NCI-H146 treated with DMSO at 0.1 percent for 48 hours (cell line): Measurements from ENCODE around the gene PRPF31.

Source experiments
- DNase-seq: peaks from one replicate; lab custom pipeline; 2025; ENCODE audit not compliant: unreplicated experiment; lab: John Stamatoyannopoulos, UW

Gene PRPF31

DNA sequence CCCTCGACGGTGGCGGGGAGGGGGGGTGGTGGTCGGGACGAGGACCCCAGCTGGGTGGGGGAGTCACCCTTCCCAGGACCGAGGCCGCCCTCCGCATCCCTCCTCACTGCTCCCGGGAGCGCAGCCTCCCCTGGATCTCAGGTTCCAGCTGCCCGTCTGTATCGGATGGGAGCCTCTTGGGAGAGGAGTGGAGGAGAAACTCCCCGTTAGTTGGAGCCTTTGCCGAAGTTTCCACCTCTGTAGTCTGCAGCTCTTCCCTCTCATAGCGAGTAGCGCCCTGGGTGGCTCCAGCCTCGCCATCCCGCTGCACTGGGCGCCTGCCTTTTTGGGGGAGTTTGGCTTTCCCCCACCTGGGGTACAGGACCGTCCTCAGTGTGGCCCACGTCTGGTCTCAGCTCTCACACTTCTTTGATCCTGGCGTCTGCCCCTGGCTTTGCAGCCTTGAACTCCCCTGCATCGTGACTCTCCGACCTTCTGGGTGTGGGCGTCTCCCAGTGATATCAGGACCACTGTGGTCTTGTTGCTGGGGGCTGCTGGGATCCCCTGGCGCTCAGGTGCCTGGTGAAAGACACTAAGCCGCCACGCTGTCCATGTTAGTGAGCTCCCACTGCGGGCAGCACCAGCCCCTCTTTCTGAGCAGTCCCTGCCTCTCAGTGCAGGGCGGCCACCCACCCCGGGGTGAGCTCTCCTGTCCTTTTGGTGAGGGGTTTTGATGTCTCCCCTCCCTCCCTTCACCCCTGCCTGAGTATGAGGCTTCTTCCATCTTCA, 23.1 kb downstream of the PRPF31 start:
- DNase-seq, result no peak

DNA sequence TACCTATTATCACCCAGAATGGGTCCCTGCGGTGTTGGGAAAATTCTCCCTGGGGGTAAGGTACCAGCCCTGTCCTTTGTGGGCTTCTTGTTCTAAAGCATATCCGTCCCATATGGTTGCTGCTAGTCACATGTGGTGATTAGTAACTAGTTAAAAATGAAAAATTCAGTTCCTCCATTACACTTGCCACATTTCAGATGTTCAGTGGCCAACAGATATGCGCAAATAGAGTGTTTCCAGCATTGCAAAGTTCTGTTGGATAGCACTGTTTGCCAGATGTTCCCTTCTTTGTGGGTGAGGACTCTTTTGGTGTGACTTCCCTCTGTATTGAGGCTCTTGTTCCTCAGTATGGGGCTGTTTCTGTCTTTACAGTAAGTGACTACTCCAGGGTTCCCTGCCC, 25.8 kb downstream of the PRPF31 start:
- DNase-seq, result no peak

DNA sequence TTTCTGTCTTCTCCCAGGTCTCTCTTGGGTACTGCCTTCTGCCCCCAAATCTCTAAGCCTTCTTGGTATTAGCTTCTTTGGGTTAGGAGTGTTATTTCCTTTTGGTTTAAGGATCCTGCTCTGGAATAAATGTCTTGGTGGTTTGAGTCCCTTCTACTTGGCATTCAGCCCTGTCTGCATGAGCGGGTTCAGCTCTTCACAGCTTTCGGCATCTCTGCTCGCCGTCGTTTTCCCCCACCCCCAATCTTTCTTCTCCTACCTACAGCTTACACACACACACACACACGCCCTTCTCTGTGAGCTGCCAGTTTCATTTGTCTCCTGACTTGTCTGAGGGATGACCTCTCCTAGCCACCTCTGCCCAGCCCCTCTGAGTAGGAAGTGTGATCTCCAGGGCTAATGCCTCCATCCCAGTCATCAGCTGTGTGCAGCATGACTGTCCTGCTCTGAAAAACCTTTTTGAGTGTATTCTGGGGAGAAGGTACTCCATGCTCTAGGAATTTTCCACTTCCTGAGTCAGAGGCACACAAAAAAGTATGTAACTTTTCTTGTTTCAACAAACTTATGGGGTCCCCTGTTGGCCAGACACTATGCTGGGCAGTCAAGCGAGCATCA, 26.7 kb downstream of the PRPF31 start:
- DNase-seq, result no peak

DNA sequence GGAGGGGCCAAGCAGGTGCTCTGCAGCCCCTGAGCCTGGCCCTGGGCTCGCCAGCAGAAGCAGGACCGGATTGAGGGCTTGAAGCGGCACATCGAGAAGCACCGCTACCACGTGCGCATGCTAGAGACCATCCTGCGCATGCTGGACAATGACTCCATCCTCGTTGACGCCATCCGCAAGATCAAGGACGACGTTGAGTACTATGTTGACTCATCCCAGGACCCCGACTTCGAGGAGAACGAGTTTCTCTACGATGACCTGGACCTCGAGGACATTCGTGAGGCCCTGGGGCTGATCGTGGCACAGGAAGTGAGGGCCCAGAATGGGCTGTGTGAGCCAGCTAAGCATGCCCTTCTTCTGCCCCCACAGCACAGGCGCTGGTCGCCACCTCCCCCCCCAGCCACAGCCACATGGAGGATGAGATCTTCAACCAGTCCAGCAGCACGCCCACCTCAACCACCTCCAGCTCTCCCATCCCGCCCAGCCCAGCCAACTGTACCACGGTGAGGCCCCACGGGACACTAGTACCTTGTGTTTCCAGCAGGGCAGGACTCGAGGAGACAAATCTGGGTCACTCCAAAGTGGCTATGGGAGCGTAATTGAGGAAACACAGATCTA, 30.1 kb downstream of the PRPF31 start:
- DNase-seq, result no peak

DNA sequence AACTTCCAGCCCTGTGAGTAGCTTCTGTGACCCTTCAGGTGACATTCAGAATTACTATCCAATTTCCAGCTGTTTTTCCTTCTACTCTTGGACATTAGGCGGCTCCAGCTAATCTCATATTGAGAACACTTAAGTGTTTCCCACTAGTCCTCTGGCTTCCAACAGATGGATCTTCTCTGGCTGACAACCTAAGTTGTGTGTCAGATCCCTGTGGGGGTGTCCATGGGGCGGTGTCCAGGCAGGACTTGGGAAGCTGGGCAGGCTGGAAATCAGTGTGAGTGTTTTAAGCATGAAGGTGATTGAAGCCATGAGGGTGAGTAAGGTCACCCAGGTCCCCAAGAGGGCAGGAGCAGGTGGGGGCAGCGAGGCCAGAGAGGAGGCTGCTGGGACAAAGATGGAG, 32.1 kb downstream of the PRPF31 start:
- no peak for DNase-seq

DNA sequence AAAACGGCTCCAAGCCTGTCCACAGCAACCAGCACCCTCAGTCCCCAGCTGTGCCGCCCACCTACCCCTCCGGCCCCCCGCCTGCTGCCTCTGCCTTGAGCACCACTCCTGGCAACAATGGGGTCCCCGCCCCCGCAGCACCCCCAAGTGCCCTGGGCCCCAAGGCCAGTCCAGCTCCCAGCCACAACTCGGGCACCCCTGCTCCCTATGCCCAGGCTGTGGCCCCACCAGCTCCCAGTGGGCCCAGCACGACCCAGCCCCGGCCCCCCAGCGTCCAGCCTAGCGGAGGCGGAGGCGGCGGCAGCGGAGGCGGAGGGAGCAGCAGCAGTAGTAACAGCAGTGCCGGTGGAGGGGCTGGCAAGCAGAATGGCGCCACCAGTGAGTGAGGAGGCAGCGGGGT, 32.6 kb downstream of the PRPF31 start:
- no peak for DNase-seq

DNA sequence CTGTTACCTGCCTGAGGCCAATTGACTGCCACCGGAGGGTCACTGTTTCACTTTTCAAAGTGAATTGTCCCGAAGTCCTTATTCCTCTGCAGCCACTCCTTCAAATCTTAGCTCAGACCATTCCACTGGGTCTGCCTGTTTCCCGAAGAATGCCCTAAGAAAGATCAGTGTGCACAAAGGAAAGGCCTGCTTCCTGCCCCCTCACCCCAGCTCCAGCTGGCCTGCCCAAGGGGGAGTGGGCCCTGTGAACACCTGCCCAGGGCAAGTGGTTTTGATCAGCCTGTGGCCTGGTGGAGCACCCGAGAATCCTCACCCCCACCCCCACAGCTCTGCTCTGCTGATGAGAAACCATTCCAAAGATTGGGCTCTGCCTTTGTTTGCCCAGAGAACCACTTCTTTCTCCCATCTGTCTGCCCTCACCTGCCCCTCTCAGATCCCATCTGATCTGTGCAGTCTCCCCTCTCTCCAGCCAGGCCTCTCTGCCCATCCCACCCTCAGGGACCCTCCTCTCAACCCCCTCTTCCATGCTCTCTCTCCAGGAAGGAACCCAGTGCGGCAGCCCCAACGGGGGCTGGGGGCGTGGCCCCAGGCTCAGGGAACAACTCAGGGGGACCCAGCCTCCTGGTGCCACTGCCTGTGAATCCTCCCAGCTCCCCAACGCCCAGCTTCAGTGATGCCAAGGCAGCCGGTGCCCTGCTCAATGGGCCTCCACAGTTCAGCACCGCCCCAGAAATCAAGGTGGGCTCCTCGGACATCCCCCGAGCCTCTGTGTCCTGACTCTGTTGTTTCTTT, 33.7 kb downstream of the PRPF31 start:
- DNase-seq, result no peak

DNA sequence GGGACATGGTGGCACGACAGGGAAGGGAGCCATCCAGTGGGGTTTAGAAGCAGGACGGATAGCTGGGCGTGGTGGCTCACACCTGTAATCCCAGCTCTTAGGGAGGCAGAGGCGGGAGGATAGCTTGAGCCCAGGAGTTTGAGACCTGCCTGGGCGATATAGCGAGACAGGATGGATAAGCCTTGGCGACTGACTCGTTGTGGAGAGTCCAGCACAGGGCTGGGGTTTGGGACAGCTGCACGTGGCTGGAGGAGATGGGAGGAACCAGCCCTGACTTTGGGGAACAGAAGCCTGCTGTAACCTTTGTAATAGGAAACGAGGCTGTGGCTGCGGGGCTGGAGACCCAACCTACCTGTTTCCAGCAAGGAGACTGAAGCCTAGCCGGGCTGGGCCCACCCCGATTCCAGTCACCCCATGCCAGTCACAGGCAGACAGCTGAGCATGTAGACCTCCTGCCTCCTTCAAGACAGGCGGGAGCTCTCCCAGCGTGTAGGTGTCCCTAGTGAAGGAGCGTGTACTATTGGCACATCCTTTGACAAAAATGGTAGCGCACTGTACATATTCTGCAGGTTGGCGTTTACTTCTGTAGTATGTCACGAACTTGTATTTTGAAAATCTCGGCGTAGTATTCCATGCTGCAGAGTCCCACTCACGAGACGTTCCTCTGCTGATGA, 35.9 kb downstream of the PRPF31 start:
- DNase-seq, result no peak

DNA sequence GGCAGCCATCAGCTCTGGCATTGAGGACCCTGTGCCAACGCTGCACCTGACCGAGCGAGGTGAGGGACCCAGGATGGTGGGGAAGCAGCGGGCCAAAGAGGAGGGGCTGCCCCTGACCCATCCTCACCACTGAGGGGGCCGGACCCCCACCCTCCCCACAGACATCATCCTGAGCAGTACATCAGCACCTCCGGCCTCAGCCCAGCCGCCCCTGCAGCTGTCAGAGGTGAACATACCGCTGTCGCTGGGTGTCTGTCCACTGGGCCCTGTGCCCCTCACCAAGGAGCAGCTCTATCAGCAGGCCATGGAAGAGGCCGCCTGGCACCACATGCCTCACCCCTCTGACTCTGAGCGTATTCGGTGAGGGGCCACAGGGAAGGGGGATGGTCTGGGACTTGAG, 36.7 kb downstream of the PRPF31 start:
- DNase-seq, result no peak

DNA sequence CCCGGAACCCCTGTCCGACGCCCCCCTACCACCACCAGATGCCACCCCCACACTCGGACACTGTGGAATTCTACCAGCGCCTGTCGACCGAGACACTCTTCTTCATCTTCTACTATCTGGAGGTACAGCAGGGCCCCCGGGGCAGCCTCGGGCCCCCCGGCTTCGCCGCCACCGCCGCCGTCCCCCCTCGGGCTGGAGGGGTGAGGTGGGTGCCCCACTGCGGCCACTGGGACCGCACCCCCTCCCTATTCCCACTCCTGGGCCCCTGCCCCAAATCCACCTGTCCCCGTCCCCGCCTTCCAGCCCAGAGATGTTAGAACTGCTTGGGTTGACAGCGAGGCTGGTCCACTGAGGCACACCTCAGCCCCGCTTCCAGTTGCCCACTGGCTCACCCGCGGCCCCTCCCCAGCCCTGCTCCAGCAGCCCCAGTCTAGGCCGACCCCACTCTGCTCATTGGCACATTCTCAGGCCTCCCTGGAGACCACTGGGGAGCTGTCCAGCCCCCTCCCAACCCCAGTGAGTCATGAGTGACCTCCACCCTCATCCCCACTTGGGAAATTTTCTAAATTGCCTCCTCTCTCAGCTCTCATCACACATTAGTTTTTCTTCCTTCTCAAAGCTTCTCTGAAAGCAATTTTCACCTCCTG, 37.4 kb downstream of the PRPF31 start:
- no peak for DNase-seq

DNA sequence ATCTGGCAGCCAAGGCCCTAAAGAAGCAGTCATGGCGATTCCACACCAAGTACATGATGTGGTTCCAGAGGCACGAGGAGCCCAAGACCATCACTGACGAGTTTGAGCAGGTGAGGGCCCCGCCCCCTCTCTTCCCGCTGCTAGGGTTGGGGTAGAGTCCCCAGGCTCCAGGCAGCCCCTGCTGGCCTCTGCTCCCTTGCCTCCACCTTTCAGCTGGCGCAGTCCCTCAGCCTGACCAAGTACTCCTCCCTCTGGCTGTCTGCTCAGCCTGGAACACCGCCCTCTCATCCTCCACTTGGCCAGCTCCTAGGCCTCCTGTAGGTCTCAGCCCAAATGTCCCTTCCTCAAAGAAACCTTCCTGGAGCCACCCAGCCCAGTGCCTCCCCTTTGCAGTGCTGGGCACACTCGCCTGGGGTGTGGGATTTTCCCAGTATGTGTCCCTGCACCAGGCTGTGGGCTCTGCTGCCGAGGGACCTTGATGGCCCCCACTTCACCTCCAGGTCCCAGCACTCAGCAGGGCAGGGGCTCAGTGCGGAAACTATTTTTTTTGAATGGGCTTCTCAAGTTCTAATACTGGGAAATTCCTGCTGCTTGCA, 38.3 kb downstream of the PRPF31 start:
- DNase-seq, result no peak

DNA sequence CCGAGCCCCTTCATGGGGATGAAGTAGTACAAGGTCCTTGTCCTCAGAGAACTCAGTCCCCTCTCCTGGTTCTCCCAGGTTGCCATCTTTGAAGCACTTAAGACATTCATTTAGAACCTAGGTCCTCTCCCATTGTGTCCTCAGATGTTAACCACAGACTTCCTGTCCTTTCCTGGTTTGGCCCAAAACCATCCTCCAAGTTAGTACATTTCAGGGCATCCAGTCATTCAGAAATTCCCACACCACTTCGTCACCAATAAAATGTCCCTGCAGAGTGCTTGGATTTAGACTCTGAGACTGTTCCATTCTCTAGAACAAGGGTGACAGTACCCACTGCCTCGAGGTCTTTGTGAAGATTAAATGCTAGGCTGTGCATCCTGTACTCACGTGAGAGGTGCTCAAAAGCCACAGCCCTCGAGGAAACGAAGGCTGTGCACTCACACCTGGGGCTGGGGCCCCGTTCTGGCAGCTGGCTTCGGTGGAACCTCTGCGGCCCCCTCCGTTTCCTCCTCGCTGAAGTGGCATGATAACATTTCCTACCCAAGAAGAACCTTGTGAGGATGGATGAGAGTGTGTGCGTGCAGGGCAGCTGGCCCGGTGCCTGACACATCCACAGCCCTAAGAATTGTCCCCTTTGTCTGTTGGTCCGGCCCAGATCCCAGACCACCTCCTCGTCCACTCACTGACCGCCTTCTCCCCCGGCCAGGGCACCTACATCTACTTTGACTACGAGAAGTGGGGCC, 39.2 kb downstream of the PRPF31 start:
- no peak for DNase-seq

DNA sequence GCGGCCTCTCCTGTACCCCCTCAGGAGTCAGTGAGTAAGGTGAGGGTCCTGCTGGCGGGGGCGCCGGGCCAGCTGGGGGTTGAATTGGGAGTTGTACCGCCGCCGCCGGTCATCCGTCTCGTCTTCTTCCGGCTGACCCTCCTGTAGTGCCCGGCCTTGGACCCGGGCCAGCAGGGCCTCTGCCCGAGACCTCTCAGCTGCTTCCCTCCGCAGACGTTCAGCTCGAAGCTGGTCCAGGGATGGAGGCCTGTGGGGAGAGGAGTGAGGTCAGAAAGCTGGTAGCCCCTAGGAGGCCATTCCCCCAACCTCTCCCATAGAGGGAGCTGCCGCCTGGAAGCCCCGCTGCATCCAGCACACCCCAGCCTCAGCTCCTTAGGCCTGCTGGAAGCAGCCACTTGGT, 40.1 kb downstream of the PRPF31 start:
- DNase-seq, result no peak

DNA sequence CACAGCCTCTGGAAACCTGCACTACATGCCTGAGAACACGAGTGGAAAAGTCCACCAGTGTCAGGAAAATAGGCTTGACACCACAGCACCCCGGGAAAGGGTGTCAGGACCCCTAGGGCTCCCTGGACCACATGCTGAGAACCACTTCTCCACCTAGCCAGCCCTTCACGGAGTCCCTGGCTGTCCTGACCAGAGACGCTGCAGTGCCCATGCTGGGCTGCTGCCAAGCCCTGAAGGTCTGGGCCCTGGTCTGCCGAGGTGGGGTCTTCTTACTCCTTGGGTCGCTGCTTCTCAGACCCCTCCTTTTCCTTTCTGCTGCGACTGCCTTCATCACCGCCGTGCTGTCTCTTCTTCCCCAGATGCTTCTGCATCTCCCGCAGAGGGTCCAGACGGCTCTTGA, 40.9 kb downstream of the PRPF31 start:
- DNase-seq, result no peak

DNA sequence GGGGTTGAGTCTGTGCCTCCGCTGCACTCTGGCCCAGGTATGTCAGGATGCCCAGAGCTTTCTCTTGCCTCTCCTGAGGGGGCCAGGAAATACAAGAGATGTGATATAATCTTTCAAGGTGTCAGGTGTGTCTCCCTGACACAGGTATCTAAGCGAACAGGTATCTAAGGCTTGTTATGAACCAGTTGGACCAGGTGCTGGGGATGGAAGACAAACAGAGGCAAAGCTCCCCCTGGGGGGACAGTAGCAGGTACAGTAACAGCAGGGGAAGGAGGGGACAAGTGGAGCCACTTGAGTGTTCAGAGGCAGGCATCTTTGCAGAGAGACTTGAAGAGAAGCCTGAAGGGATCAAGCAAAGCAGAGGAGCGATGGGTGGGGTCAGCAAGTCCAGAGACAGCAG, 41.4 kb downstream of the PRPF31 start:
- DNase-seq, result no peak

DNA sequence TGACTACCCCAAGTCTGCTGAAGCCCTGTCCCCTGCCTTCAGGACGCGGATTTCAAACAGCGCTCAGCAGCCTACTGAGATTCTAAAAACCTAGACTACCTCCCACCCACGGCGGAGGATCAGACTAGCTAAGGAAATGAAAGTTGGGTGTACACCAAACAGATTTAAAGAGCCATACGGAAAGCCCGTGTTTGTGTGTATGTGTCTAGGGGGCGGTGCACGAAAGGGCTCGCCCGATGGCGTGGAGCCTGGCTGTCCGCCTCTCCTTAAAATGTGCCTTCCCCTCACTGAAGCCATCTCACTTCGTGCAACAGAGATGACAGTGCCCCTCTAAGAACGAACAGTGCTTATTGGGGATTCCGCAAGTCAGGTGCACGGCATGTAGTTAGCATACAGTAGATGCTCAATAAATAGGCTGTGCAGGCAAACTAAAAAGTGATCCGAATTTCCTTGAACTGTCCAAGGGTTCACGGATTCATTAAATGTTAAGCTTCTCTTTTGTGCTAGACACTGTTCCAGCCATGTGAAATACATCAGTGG, 43.3 kb downstream of the PRPF31 start:
- no peak for DNase-seq

DNA sequence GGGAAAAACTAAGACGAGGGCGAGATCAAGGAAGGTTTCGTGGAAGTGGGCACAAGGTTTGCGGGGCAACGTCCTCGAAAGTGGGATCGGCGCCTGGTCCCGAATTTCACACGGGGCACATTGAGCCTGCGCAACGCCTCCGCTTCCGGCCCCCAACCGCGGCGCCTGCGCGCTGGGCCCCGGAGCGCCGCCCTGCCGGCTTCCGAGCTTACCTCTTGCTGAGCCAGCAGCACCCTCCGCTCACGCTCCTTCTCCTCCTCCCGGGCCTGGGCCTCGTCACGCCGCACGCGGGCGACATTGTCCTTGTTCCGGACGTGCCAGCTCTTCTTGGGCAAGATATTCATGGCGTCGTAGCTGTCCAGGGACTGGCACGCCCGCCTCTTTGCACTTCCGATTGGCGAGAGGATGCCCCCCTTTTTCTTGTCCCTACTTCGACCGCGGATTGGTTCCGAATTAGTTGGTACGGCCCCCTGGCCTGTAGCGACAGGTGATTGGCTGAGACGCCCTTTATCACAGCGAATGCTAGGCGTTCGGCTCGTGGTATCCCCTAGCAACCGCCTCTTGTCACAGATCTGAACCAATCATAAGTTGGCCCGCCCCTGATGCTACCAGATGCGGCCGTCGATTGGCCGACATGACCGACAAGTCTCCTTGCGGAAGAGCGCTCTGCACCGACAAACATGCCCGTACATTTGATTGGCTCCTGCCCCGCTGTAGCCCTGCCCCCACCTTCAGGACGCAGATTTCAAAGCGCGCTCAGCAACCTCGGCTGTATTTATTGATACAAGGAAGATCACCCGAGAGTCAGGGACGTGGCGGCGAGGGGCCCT, 44.0 kb downstream of the PRPF31 start, which contains the start of gene LENG1:
LENG1 (minus strand) TSS at position 370 of the 830 bp plus-strand sequence; CDS start at position 344, 26 bp downstream.
- peak; percentile 100 for DNase-seq

DNA sequence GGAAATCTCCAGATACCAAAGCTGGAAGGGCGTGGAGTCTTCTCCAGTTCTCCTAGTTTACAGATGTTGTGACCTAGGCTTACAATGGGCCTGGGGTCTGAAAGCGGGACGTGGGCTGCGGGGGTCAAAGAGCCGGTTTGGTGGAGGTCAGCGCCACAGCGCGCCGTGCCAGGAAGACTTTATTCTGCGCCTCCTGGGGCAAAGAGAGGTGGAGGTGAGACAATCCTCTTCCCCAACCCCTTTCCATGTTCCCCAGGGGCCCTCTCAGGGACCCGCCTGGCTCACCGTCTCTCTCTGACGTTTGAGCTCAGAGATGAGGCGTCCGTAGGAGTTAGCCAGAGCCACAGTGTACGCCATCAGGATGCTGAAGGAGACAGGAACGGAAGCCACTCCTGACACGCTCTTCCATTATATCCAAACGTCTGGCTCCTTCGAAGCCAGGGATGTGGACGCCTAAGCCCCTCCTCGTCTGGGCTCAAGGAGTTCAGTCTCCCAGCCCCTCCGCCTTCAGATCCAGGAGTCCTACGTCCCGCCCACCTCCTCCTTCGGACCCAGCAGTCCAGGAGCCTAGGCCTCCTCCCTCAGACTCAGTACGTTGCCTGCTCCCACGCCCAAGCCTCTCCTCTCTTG, 44.7 kb downstream of the PRPF31 start:
- DNase-seq, result peak; percentile 59
